Osteocyte (in vitro differentiated cells): ENCODE data around the gene NAALADL2. TPM values are rescaled to one million over a fixed set of nuclear protein-coding genes. Genes with fewer than 3 reads are reported as not detected.
A peak's percentile ranks its signal among the peaks of the same experiment; 100 is the strongest.

Experiments
- DNase-seq: peaks from one replicate; pipeline ENCODE4 v3.0.0; 2021; ENCODE audit warnings: mixed read lengths; ENCODE audit not compliant: unreplicated experiment; ENCODE audit errors: extremely low spot score
- H3K27ac Mint-ChIP-seq: one replicate; pipeline ENCODE4 v1.8.0; 2021; ENCODE audit warnings: mild to moderate bottlenecking, mixed read lengths; ENCODE audit not compliant: unreplicated experiment
- H3K27me3 Mint-ChIP-seq: one replicate; pipeline ENCODE4 v1.8.0; 2021; ENCODE audit warnings: mixed read lengths; ENCODE audit not compliant: unreplicated experiment
- H3K36me3 Mint-ChIP-seq: one replicate; pipeline ENCODE4 v1.8.0; 2021; ENCODE audit warnings: mixed read lengths; ENCODE audit not compliant: unreplicated experiment
- H3K4me1 Mint-ChIP-seq: one replicate; pipeline ENCODE4 v1.8.0; 2021; ENCODE audit warnings: mixed read lengths; ENCODE audit not compliant: unreplicated experiment
- H3K4me3 Mint-ChIP-seq: one replicate; pipeline ENCODE4 v1.8.0; 2021; ENCODE audit warnings: mild to moderate bottlenecking, moderate library complexity, mixed read lengths; ENCODE audit not compliant: unreplicated experiment
- H3K9me3 Mint-ChIP-seq: one replicate; pipeline ENCODE4 v1.8.0; 2021; ENCODE audit warnings: mixed read lengths; ENCODE audit not compliant: unreplicated experiment
- CTCF ChIP-seq: fragments of 200-600 bp; sonication (generic); IDR thresholded peaks from 2 replicates; pipeline ENCODE4 v1.5.0; 2021; ENCODE audit warnings: antibody characterized with exemption, mild to moderate bottlenecking, moderate library complexity
- total RNA-seq: library from RNA; stranded (reverse); gene quantifications from 2 replicates; pipeline ENCODE4 v1.2.1, GENCODE V29; 2021

The NAALADL2 gene
- total RNA-seq, 1 donor from 2014 or later: 16.1 TPM

DNA sequence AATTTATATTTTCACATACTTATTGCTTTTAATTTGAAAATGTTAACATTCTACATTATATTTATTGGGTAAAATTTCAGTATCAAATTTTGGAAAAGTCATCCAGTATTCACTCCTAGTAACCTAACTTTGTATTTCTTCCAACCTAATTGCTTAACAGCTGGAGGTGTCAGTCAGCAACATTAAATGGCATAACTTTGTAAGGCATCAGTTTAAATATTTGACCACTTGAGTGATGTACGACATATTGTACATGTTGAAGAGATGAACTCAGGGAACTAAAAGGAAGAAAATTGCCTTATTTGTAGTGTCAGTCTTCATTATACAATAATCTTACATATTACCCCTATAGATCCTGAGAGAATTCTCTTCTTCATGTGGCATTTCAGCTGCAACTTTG, 326.8 kb downstream of the NAALADL2 start:
- Mint-ChIP-seq H3K27ac (no peak overlapping the region), H3K27me3 (no peaks in the 10 kb centered on the region), H3K36me3 (no peaks in the 10 kb centered on the region), H3K4me1 (peaks cover 5% of the 10 kb centered on the region), H3K9me3 (peaks cover 10% of the 10 kb centered on the region), H3K4me3 (no peak overlapping the region)
- no peak for DNase-seq
- no peak for TF ChIP-seq CTCF

DNA sequence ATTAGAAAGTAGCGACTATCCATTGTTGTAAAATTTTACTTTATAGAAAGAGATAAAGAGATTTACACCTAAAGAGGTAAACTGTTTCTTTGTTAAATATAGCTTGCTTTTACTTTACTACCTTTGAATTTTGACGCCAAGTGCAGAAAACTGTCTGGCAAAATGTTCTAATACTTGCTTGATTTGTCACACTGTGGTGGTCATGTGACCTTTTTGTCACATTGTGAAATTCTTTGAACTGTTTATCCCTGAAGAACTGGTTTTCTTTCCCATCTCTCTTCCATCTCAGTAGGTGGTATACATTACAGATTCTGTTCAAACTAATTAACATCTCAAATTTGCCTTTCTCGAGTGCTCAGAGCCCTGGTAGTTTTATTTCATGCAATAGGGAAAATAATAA, 327.4 kb downstream of the NAALADL2 start:
- peaks cover 5% of the 10 kb centered on the region for H3K4me1 Mint-ChIP-seq
- DNase-seq: no peak
- peaks cover 10% of the 10 kb centered on the region for H3K9me3 Mint-ChIP-seq
- no peaks in the 10 kb centered on the region for H3K36me3 Mint-ChIP-seq
- H3K27me3 Mint-ChIP-seq: no peaks in the 10 kb centered on the region
- TF ChIP-seq CTCF: no peak
- H3K4me3 Mint-ChIP-seq: no peak overlapping the region
- no peak overlapping the region for H3K27ac Mint-ChIP-seq

DNA sequence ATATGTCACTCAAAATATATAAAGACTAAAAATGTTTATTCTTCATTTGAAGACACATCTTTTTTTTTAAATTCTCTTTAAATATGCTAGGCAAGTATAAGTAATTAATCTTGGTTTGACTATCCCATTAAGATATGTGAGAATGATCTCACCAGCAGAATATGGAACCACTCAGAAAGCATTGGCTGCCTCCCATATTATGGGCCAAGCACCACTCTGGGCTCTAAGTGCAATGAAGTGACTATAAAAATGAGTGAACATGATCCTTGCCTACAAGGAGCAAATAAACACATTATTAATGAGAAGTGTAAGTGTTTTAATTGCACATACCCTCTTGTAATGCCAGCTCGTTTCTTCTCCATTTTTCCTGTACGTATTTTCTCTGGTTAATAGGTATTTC, 328.5 kb downstream of the NAALADL2 start:
- no peak for DNase-seq
- TF ChIP-seq CTCF: no peak
- Mint-ChIP-seq H3K36me3 (no peaks in the 10 kb centered on the region), H3K27me3 (no peaks in the 10 kb centered on the region), H3K4me1 (peaks cover 5% of the 10 kb centered on the region), H3K9me3 (peaks cover 10% of the 10 kb centered on the region), H3K4me3 (no peak overlapping the region), H3K27ac (no peak overlapping the region)

GRCh38 chr3:175192536-175192935, 333.4 kb downstream of the NAALADL2 start:
- Mint-ChIP-seq H3K4me1 (peaks cover 8% of the 10 kb centered on the region), H3K27ac (no peak overlapping the region), H3K27me3 (no peaks in the 10 kb centered on the region), H3K36me3 (peaks cover 7% of the 10 kb centered on the region), H3K9me3 (peaks cover 16% of the 10 kb centered on the region), H3K4me3 (no peak overlapping the region)
- no peak for TF ChIP-seq CTCF
- DNase-seq: no peak

DNA sequence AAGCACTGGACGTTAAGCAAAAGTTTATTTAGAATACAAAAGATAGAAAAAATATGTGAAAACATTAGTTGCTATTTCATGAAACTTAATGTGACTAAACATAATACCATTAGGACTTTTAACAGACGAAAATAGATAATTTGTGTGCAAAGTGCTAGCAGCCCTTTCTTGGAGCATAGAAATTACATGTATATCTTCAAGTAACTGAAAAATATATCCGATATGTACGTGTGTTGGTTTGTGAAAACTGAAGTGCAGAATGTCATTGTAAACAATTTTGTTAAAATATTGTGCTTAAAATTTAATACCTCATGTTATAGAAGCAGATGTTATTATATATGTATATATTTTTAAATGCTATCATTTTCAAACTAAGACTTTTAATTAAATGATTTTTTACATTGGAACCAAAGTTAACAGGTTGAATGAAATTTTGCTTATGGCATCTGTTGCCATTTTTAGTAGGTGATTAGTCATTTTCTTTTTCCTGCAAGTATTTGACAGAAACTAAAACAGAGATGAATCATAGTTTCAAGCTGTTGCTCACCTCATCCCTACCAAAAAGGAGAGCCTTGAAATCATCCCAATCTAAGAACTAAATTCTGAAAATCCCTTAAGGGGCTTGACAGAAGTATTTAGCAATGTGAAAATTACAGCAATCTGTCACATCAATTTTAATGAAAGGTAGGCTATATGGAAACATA, 334.8 kb downstream of the NAALADL2 start:
- no peak for DNase-seq
- no peak overlapping the region for H3K4me3 Mint-ChIP-seq
- TF ChIP-seq CTCF: no peak
- H3K9me3 Mint-ChIP-seq: peaks cover 16% of the 10 kb centered on the region
- H3K27me3 Mint-ChIP-seq: no peaks in the 10 kb centered on the region
- peak overlapping the region; percentile 41 for H3K27ac Mint-ChIP-seq
- H3K4me1 Mint-ChIP-seq: peaks cover 19% of the 10 kb centered on the region
- peaks cover 7% of the 10 kb centered on the region for H3K36me3 Mint-ChIP-seq
